ENCODE data around the gene SRCAP.

SRCAP gene

DNA sequence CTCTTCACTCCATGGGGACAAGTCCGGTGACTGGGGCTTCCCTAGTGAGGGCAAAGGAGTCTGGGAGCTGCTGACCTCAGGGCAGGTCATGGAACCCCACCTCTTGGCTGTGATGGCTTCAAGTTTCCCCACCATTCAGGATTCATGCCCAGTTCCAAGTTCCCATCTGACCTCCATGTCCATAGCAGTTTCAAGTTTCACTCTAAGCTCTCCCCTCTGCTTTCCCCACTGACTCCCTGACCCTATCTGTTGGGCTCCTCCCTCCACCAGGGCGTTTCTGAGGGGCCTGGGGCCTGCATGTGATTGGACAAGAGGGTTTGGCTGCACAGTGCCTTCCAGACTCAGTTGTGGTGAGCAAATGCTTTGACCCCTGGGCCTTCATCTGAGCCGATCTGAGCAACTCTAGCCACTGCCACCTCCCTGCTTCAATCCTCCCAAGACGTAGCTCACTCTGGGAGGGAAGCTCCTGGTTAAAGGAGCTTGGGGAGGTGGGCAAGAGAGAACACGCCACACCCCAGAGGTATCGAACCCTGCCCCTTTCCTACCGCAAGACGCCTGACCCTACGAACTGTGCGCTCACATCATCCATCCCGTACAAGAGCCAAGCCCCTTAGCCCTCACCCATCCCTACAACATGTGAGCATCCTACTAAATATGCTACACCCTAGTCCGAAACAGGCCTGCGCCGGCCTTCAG lies 79.7 kb downstream of the SRCAP start:
- DNase-seq = no peak

DNA sequence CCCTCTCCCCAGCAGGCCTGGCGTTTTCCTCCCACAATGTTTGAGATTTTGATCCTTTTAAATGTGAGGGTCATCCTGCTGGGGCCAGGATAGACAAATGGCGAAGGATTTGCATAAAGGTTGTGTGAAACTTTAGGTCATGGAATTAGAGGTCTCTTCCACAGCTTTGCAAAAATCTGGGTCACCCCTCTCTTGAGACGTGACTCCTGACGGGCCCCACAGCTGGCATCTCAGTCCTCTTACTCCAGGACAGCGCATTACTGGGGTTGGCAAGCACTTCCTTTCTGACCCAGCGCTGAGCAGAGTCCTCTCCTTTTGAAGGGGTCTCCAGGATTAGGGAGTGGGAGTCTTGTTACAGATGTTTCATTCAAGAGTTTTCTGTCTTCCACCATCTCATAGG lies 80.6 kb downstream of the SRCAP start:
- DNase-seq = no peak

DNA sequence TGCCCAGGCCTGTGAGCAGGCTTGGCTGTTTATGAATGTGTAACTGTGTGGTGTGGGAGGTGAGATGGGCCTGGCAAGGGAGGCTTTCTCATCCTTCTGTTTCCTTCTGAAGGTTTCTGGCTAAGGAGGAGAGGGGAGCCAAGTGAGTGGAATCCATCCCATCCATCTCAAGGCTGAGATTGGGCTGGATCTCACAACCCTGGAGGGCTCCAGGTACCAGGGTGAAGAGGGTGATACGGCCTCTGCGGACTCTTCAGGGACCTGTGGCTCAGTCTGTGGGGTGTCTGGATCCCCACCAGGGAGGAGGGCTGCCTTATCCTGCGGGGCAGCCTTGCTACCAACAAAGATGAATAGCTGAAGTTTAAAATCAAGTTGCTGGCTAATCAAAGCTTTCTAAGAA lies 81.0 kb downstream of the SRCAP start:
- no peak for DNase-seq

DNA sequence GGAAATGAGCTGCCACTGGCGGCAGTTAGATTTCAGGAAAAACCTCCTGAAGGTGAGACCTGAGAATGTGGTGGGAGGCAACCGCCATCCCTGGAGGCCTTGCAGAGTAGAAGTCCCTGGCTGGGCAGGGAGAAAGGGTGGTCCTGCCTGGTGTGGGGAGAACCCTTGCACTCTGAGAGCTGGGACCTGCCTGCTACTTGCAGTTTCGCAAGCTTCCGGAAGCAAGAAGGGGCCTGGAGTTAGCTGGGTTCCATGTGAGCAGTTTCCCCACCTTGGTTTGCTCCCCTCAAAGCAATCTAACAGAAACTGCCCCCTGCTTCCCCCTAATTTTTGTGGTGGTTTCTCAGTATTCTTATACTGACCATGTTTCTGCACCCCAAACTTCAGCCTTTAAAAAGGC lies 81.6 kb downstream of the SRCAP start:
- DNase-seq = no peak

DNA sequence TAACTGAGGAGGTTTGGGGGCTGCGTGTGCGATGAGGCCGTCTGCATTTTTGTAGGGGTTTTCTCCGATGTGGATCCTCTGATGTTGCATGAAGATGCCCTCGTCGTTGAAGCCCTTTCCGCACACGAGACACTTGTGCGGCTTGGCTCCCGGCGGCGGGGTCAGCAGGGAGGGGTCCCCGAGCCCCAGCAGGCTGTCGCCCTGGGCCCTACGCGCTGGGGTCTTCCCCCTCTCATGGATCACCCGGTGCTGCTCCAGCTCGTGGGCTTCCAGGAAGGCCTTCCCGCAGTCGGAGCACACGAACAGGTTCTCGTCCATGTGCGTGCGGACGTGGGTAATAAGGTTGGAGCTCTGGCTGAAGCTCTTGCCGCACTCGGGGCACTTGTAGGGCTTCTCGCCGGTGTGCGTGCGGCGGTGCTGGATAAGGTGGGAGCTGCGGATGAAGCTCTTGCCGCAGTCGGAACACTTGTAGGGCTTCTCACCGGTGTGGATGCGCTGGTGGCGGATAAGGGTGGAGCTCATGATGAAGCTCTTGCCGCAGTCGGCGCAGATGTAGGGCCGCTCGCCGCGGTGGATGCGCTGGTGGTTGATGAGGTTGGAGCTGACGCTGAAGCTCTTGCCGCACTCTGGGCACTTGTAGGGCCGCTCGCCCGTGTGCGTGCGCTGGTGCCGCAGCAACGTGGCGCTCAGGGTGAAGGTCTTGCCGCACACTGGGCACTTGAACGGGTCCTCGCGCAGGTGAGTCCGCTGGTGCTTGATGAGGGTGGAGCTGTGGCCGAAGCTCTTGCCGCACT lies 83.7 kb downstream of the SRCAP start:
- no peak for DNase-seq

DNA sequence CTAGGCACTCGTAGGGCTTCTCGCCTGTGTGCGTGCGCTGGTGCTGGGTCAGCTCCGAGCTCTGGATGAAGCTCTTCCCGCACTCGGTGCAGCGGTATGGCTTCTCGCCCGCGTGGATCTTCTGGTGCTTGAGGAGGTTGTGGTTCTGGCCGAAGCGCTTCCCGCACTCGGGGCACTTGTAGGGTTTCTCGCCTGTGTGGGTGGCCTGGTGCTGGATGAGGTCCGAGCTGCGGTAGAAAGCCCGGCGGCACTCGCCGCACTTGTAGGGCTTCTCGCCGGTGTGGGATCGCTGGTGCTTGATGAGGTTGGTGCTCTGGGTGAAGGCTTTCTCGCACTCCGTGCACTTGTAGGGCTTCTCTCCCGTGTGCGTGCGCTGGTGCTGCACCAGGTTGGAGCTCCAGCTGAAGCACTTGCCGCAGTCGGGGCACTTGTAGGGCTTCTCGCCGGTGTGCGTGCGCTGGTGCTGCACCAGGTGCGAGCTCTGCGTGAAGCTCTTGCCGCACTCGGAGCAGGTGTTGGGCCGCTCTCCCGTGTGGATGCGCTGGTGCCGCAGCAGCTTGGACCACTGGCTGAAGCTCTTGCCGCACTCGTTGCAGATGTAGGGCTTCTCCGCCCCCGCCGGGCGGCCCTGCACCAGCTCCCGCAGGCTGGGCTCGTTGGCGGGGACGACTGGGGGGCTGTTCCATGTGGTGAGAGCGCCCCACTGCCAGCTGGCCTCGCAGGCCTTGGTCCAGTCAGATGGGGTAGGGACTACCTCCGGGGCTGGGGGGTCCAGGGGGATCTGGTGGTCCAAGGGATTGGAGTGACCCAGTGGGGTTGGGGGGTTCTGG lies 84.5 kb downstream of the SRCAP start:
- no peak for DNase-seq

DNA sequence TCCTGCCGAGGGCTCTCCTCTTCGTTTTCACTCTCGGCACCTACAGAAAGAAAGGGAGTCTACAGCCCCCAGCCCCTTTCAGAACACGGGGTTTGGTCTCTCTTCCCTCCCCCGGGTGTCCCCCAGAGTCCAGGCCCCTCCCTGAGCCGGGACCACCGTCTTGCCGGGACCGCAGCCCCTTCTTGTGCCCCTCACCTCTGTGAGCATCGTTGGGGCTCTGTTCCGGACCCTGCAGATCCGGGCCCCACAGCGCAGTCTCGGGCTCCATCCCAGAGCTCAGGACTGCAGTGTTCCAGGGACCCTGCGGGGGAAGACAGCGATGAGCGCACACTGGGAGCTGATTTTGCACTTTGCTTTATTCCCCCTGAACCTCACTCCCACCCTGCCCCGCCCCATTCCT lies 85.2 kb downstream of the SRCAP start:
- no peak for DNase-seq

DNA sequence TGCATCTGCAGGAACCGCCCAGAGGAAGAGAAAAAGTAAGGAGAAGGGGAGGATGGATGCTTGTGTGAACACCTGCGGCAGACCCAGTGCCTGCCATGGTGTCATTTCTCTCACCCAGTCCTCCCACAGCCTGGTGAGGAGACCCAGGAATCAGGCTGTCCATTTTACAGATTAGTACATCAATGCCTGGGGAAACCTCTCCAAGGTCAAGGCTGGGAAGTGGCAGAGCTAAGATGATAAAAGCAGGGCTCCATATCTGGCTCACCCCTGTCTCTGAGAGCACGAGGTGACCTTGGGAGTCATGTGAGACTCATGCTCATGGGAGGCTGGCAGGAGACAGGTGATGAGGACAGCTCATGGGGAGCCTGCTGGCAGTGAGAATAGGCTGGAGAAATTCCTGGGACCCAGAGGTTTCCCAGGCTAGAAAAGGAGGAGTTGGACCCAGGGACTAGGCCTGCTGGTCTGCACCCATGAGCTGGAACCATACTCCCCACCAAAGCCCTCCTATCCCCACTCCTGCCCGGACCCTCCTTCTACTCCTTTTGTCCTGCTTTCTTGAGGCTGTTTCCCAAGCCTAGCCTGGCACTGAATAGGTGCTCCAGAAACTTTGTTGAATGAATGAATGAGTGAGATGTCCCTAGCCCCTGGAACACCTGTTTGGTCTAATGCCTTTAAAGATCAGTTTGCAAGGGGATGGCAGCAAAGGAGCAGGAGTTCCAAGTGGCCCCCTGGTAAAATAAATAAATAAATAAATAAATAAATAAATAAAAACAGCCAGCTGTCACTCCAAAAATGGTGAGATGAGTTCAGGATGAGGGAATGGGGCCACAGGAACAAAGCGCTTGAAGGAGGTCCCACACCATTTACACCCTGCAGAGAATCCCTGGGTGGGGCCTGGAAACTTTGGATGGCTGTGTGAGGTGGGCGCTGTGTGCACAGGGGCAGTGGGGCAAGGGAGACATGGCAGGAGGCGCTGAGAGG lies 86.4 kb downstream of the SRCAP start:
- no peak for DNase-seq

DNA sequence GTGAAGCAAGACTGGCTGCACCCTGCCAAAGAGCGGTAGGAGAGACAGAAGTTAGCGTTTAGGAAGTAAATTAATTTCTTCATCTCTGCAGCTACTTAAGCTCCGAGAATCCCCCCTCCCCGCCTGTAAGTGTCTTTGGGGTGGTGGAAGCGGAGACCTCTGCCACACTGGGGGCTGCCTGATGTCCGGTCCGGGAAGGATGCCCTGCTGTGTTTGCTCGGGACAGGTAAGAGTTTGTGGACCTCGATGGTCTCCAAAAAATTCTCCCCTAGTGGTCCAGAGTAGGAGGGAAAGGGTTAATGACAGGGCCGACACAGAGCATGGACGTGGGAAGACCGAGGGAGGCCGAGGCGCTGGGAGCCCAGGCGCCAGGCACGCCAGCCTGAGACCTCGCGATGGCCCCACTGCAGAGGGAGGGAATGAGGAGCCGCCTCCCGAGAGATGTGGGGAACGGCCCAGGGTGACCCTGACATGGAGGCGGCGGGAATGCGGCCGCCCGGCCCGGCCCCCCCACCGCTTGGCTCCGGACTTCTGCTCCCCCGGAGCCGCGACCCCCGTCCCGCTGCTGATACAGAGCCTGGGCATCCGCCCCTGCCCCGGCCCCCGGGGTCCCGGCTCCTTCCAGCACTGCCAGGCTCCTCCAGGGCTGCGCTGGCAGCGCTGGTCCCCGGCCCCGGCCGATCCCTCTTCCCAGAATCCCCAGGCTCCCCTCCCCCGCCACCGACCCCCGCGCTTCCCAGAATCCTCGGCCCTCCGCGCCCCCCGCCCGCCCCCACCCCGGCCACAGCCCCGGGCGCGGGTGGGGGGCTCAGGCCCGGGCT lies 87.4 kb downstream of the SRCAP start:
- no peak for DNase-seq

DNA sequence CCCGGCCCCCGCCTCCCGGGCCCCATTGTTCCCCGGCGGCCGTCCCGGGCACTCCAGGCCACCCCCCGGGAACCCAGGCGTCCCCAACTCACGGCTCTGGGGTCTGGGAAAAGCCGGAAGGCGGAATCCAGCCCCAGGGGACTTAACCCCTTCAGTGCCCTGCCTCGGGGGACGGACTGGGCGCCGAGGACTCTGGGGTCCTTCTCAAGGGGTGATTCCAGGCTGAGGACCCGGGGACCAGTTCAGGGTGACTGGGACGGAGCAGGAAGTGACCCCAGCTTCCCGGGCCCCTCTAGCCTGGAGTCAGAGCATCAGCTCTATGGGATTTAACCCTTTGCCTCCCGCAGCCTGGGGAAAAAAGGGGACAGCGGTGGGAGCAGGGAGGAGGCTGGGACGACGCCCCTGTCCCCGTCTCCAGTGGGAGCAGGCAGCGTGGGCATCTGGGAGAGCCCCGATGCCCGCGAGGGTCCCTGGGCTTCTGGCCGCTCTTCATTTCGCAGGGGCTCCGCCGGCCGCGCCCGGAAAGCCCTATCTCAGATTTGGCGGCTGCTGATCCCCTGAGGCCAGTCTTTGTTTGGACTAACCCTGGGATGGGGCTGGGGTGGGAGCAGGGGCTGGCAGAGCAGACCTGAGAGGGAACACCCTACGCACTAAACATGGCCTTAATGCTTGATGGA lies 88.1 kb downstream of the SRCAP start, which contains the start of gene ZNF629:
TSS of gene ZNF629 (minus strand) at position 270 of the 677 bp plus-strand sequence. CDS start 2,723 bp downstream, outside the sequence.
- DNase-seq = peak; percentile 55

DNA sequence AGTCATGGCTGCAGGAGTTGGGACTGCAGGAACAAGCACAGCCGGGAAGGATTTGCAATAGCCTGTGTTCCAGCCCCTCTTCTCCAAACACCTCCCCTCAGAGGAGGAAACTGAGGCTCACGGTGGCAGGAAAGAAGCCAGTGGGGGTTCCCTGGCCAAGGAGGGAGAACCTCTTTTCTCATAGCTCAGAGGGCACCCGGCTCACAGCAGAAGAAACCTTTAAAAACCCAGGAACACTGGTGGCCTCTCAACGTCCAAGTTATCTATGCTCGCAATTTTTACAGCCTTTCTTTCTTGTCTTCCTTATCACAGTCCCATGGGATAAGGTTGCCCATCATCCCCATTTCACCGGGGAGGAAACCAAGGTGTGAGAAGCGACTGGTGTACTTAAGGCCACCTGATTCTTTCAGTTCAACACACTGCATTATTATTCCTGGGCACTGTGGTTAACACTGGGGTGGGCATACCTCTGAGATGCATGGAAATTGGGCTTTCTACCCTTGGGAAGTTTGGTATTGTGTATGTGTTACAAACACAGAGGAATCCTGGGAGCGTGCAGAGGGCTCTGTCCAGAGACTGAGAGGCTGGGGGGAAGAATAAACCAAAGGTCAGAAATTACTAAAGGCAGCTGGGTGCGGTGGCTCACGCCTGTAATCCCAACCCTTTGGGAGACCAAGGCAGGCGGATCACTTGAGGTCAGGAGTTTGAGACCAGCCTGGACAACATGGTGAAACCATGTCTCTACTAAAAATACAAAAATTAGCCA lies 88.8 kb downstream of the SRCAP start:
- DNase-seq = no peak
